ENCODE measurements around the gene TWNK.

TWNK gene

GRCh38 chr10:101014966-101015581 lies 27.7 kb downstream of the TWNK start:
- no peak for TF ChIP-seq CTCF (IDR thresholded peaks at IDR 0.05)

GRCh38 chr10:101015582-101015973 lies 28.2 kb downstream of the TWNK start:
- no peaks in the 10 kb centered on the region for H3K9me3 ChIP-seq
- H3K4me3 ChIP-seq, result no peak overlapping the region
- intact Hi-C loops (cut with DNase I; ENCODE audit: low total_unique reads), result loop anchor here (2.0 kb wide), 1 partner anchor 21 kb away; no protein-coding TSS in a partner anchor
- TF ChIP-seq CTCF (IDR thresholded peaks at IDR 0.05), result no peak
- DNase-seq, result no peak
- no peak overlapping the region for H3K27ac ChIP-seq
- H3K36me3 ChIP-seq, result no peaks in the 10 kb centered on the region
- peaks cover 0 to 40% of the 10 kb centered on the region in 2 donors for H3K27me3 ChIP-seq
- H3K4me1 ChIP-seq, result peaks cover 0 to 24% (median 21%) of the 10 kb centered on the region in 4 donors

More at GRCh38 chr10:101014966-101015581, 27.7 kb downstream of the TWNK start:
- no peak for DNase-seq
- H3K9me3 ChIP-seq, result no peaks in the 10 kb centered on the region
- no peak overlapping the region for H3K4me3 ChIP-seq
- peaks cover 0 to 24% (median 21%) of the 10 kb centered on the region in 4 donors for H3K4me1 ChIP-seq
- H3K27ac ChIP-seq, result no peak overlapping the region
- peaks cover 0 to 35% of the 10 kb centered on the region in 2 donors for H3K27me3 ChIP-seq
- intact Hi-C loops (cut with DNase I; ENCODE audit: low total_unique reads), result loop anchor here (2.0 kb wide), 1 partner anchor 20 kb away; no protein-coding TSS in a partner anchor
- no peaks in the 10 kb centered on the region for H3K36me3 ChIP-seq

GRCh38 chr10:101016814-101017213 lies 29.5 kb downstream of the TWNK start:
- no peak for TF ChIP-seq CTCF (IDR thresholded peaks at IDR 0.05)
- intact Hi-C loops (cut with DNase I; ENCODE audit: low total_unique reads), result no loop called here

GRCh38 chr10:101018118-101018599 lies 30.8 kb downstream of the TWNK start:
- DNase-seq, result no peak
- no peak for TF ChIP-seq CTCF (IDR thresholded peaks at IDR 0.05)
- Histone ChIP-seq H3K27me3 (peaks cover 0 to 54% of the 10 kb centered on the region in 2 donors), H3K27ac (no peak overlapping the region), H3K4me1 (peaks cover 0 to 12% (median 10%) of the 10 kb centered on the region in 4 donors), H3K9me3 (no peaks in the 10 kb centered on the region), H3K4me3 (no peak overlapping the region), H3K36me3 (no peaks in the 10 kb centered on the region)
- intact Hi-C loops (cut with DNase I; ENCODE audit: low total_unique reads), result no loop called here

More at GRCh38 chr10:101016814-101017213, 29.5 kb downstream of the TWNK start:
- Histone ChIP-seq H3K9me3 (no peaks in the 10 kb centered on the region), H3K4me3 (no peak overlapping the region), H3K27ac (no peak overlapping the region), H3K4me1 (peaks cover 0 to 23% (median 20%) of the 10 kb centered on the region in 4 donors), H3K36me3 (no peaks in the 10 kb centered on the region), H3K27me3 (peaks cover 0 to 50% of the 10 kb centered on the region in 2 donors)
- no peak for DNase-seq

- intact Hi-C loops (cut with DNase I; ENCODE audit: low total_unique reads), result no loop called here
- no peaks in the 10 kb centered on the region for H3K36me3 ChIP-seq
- peak; percentile 74 to 83 for DNase-seq
- no peak overlapping the region for H3K4me3 ChIP-seq
- peaks cover 0 to 54% of the 10 kb centered on the region in 2 donors for H3K27me3 ChIP-seq
- H3K4me1 ChIP-seq, result peaks cover 0 to 12% (median 6%) of the 10 kb centered on the region in 4 donors
- H3K9me3 ChIP-seq, result no peaks in the 10 kb centered on the region
- peak; percentile 46 to 67 for TF ChIP-seq CTCF (IDR thresholded peaks at IDR 0.05)
- H3K27ac ChIP-seq, result no peak overlapping the region
These were observed 31.5 kb downstream of the TWNK start for GRCh38 chr10:101018600-101019439.
